Forelimb muscle (tissue), 1 donor: Measurements from ENCODE around the gene IGSF23. TPM values are rescaled to one million over a fixed set of nuclear protein-coding genes. Genes with fewer than 3 reads are reported as not detected.
"Not testable (repeated sequence)": the region's sequence is repeated elsewhere in the genome, so short reads cannot be mapped to it uniquely, and the experiment has no call there.

Experiments
- DNase-seq: peaks from one replicate; pipeline ENCODE4 v3.0.0-alpha.2; 2013; ENCODE audit warnings: low read depth
- polyA plus RNA-seq: library from polyadenylated mRNA; unstranded; fragments of 120-200 nt; gene quantifications from one replicate; pipeline ENCODE4 v1.2.1, GENCODE V29; 2013; ENCODE audit not compliant: insufficient read length

The IGSF23 gene
- polyA plus RNA-seq, 1 donor = not detected

DNA sequence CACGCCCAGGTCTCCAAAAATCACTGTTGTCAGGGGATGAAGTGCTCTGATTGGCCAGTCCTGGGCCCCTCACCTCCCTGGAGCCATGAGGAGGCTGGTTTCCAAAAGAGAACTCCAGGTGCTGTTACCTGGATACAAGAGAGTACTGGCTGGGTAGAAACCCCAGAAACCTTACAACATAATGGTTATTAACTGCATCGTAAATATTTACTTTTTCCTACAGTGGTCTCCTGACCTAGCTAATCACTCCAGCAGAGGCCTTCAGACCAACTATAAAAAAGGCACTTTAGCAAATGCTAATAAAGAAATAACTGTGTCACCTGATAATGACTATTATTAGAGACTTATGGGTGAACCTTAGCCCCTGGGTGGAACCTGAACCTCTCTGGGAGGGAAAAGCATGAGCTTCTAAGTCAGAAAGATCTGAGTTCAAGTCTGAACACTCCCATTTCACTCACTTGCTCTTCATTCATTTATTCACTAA is 1.5 kb upstream of the IGSF23 start:
- no peak for DNase-seq

DNA sequence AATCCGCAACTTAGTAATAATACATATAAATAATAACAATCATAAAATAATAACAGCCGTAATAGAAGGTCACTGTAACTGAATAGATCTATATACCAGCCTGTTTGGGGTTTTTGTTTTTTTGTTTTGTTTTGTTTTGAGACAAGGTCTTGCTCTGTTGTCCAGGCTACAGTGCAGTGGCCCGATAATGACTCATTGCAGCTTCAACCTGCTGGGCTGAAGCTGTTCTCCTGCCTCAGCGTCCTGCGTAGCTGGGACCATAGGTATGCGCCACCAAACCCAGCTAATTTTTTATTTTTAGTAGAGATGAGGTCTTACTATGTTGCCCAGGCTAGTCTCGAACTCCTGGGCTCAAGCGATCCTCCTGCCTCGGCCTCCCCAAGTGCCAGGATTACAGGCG is 950 bp downstream of the IGSF23 start:
- DNase-seq = no peak

DNA sequence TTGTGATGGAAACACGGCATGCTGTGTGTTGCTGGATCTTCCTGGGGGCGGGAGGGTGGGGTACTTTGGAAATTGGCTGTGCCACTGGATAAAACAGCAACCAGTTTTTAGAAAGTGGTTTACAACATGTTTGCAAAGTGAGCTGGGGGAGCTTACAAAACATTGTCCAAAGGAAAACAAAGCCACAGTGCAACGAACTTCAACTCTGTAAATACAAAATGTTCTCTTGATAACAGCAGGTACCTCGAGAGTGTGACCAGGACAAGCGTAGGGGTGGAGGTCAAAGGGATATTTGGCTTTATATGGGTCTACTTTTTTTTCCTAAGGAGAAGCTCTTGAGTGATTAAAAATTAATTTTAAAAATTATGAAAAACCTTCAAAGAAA is 2.5 kb downstream of the IGSF23 start:
- DNase-seq = no peak

DNA sequence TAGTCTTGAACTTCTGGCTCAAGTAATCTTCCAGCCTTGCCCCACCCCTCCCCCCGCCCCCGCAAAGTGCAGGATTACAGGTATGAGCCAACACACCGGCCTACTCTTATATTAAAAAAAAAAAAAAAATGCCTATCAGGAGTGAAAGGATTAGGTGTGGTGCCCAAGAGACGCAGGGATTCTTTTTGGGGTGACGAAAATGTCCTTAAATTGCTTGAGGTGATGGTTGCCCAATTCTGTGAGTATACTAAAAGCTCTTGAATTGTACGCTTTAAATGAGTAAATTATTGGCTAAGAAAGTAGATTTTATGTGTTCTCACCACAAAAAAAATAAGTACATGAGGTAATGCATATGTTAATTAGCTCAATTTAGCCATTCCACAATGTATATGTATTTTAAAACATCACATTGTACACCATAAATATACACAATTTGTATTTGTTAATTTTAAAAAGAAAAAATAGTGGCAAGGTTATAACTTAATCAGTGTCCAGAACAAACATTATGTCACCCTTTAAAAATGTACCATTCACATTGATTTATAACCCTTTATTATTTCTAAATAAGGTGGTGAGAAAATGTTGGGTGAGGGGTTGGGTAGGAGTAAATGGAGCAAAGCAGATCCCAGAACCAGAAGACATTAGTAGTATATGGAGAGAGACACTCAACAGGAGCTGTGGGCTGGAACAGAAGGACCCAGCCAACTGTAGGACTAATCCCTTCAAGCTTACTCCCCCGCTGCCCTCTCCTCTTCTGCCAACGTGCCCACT is 3.9 kb downstream of the IGSF23 start:
- no peak for DNase-seq

DNA sequence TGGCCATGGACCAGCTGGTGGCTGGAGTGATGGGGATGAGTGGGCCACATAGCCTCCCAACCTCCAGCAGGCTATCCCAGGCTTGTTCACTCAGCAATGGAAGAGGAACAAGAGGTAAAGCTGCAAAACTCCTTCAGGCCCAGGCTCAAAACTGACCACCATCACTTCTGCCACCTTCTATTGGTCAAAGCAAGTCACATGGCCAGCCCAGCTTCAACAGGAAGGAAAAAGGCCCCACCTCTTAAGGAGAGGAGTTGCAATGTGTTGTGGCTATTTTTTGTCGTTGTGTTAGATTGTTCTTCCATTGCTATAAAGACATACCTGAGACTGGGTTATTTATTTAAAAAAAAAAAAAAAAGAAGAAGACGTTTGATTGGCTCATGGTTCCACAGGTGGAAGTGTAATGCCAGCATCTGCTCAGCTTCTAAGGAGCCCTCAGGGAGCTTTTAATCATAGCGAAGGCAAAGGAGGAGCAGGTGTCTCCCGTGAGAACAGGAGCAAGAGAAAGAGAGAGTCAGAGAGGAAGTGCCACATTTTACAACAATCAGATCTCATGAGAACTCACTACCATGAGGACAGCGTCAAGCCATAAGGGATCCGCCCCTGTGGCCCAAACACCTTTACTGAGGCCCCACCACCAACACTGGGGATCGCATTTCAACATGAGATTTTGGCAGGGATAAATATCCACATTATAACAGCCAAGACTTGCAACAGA is 5.4 kb downstream of the IGSF23 start:
- no peak for DNase-seq

DNA sequence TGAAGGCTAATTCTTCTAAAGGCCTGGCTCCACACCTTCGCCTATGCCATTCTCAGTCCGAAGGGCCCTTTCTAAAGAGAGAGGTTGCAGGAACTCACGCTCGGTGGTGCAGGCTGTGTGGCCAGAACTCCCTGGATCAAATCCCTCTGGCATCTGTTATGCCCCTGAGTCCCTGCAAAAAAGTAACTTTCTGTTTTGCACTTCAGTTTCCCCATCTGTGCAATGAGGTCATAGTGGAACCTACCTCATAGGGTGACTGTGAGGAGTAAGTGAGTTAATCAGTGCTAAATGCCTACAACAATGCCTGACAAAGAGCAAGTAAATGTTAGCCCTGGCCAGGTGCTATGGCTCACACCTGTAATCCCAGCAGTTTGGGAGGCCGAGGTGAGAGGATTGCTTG is 7.3 kb downstream of the IGSF23 start:
- no peak for DNase-seq

DNA sequence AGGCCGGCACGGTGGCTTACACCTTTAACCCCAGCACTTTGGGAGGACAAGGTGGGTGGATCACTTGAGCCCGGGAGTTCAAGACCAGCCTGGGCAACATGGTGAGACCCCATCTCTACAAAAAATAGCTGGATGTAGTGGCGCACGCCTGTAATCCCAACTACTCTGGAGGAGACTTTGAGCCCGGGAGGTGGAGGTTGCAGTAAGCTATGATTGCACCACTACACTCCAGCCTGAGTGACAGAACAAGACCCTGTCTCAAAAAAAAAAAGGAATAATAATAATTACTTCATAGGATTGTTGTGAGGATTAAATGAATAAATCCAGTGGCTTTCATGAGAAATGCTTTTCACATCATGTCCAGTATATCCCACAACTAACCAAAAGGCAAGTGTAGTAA is 8.0 kb downstream of the IGSF23 start:
- no peak for DNase-seq

DNA sequence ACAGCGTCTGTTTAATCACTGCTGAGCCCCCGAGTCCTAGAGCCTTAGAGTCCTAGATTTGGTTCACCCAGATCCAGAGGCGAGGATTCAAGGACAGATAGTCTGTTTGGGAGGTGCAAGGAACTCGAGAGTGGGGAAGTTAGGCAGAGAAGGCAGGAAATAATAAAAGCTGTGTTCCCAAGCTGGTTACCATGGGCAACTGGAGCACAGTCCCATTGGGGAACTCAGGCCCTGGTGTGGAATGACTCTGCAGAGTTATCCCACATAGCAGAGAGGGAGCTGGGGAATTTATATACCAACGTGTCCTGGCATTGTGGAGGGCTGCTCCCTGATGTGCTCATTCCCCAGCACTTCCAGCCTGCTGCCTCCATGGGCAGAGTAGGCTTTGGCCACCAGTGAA is 9.7 kb downstream of the IGSF23 start:
- no peak for DNase-seq

DNA sequence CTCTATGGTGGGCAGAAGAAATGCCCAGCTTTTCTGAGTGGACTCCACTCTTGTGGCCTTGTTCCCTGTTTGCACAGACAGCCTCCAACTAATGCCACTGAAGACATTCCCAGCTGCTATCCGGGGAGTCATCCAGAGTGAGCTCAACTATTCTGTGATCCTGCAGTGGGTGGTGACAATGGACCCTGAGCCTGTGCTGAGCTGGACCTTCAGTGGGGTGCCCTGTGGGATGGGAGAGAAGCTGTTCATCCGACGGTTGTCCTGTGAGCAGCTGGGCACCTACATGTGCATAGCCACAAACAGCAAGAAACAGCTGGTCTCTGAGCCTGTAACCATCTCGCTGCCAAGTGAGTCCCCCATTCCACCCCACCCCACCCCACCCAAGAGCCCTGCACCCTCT is 10.3 kb downstream of the IGSF23 start:
- DNase-seq = no peak

DNA sequence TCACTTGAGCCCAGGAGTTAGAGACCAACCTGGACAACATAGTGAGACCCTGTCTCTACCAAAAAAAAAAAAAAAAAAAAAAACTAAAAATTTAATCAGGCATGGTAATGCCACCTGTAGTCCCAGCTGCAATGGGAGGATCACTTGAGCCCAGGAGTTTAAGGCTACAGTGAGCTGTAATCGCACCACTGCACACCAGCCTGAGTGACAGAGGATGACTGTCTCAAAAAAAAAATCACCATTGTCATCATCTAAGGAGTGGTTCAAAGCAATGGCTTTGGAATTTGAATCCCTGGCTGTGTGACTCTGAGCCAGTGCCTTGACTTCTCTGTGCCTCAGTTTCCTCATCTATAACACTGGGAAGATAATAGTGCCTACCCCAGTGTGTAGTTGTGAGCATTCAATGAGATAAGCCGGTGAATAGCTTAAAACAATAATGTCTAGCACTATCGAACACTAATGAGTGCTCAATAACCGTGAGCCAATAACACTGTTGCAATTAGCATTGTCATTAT is 11.5 kb downstream of the IGSF23 start:
- DNase-seq = no peak

DNA sequence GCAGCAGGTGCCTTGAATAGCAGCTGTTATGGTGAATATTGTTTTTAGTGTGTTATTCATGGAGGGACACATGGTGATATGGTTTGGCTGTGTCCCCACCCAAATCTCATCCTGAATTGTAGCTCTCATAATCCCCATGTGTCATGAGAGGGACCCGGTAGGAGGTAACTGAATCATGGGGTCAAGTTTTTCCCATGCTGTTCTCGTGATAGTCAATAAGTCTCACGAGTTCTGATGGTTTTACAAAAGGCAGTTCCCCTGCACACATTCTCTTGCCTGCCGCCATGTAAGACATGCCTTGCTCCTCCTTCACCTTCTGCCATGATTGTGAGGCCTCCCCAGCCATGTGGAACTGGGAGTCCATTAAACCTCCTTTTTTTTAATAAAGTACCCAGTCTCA is 12.3 kb downstream of the IGSF23 start:
- DNase-seq = not testable (repeated sequence)

DNA sequence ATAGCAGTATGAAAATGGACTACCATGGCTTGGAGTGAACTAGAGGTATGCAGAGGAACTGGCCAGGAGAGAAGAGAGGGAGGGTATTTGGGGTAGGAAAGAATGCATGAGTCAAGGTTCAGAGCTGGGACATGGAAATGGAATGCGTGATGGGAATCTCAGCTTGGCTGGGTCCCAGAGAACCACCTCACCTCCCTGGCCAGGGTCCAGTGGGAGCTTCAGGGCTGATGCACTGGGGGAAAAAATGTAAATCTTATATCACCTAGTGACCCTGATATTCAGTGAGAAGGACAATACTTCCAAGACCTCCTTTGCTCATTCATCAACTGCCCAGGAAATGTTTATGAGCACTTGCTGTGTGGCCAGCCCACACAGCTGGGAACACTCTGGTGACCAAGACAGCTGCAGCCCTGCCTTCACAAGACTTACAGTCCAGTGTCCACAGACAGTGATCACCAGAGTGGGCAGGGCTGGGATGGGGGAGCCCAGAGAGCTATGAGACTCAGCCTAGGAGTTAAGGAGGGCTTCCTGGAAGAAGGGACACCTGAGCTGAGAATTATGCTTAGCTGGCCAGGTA is 12.8 kb downstream of the IGSF23 start:
- DNase-seq = no peak

DNA sequence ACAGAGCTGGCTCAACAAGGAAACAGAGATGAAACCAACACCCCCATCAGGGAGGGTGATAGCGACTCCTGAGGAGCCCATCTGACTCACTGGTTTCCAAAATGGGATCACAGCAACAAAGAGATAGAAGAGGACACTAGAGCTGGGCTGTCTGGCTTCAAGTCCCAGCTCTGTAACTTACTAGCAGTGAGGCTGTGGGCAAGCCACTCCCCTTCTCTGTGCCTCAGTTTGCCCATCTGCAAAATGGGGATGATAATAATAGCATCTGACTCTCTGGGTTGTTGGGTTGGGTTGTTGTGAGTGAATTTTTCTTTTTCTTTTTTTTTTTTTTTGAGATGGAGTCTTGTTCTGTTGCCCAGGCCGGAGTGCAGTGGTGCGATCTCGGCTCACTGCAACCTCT is 14.3 kb downstream of the IGSF23 start:
- no peak for DNase-seq

DNA sequence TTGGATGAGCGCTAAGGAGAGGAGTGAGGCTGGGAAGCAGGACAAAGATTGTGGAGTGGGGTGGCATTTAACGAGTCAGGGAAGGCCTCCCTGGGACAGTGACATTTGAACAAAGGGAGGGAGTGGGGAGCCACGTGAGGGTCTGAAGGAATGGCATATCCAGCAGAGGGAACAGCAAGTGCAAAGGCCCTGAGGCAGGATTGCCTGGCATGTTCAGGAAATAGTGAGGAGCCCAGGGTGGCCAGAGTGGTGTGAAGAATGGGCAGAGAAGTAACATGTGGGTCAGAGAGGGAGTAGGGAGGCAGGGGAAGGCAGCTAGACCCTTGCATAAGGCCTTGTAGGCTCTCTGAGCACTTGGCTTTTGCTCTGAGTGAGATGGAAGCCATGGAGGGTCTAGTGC is 15.4 kb downstream of the IGSF23 start:
- no peak for DNase-seq

DNA sequence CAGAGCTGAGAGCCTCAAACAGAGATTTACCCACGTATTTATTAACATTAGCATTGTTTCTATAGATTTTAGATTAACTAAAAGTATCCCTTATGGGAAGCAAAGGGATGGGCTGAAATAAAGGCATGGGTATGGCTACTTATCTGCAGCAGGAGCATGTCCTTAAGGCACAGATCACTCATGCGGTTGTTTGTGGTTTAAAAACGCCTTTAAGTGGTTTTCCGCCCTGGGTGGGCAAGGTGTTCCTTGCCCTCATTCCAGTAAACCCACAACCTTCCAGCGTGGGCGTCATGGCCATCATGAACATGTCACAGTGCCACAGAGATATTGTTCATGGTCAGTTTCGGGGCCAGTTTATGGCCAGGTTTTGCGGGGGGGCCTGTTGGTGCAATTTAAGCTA is 18.2 kb downstream of the IGSF23 start:
- not testable (repeated sequence) for DNase-seq

DNA sequence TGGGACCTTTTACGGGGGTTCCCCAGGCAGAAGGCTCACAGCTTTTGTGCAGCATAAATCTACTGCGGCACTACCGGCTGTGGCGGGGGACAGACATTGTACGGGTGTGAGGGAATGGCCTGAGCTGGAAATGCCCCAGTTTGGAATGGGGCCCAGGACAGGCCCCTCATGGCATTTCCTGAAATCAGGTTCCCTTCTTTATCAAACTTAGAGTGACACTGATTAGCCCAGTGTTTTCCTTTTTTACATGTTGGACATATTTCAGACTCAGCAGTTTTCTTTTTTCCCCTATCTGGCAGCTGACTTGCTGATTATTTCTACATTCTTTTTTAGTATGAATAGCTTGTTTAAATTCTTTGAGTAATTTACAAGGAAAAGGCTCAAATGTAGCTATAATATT is 20.7 kb downstream of the IGSF23 start:
- not testable (repeated sequence) for DNase-seq

DNA sequence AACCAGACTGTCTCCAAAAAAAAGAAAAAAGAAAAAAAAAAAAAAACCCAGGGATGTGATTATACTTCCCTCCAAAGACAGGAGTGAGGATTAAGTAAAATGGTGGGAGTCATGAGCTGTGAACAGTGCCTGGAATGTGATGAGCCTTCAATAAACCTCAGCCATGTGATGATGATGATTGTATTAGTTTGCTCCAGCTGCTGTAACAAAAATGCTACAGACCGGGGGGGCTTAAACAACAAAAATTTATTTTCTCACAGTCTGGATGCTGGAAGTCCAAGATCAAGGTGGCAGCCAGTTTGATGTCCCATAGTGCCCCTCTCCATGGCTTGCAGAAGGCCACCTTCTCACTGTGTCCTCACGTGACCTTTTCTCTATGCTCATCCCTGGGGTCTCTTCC is 21.4 kb downstream of the IGSF23 start:
- DNase-seq = no peak

DNA sequence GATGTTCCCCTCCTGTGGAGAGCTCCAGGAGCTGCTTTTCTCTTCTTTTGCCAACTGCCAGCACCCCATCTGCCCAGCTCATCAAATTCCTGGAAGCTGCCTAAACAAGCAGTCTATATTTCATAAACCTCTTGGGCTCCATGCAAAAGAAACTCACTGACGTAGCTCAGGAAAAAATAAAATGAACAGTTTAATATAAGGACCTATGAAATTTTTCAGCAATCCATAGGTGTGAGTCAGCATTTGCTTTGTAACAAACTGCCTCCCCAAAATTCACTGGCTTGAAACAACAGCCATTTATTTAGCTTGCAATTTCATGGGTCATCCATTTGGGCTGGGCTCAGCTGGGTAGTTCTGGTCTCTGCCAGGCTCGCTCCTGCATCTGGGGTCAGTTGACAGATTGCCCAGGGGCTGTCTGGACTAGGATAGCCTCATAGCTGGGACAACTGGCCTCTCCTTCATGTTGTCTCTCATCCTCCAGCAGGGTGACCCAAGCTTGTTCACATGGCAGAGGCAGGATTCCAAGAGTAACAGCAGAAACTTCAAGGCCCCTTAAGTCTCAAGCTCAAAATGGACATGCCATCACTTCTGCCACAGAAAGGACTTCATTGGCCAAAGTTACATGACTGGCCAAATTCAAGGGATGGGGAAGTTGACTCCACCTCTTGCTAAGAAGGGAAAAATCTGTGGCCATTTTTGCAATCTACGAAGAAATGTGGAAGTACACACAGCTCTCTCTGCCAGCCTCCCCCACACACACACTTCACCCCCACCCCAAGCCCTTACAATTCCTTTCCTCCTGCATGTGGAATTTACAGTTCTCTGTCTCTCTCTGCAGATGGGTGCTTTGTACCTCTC is 22.4 kb downstream of the IGSF23 start:
- DNase-seq = no peak

DNA sequence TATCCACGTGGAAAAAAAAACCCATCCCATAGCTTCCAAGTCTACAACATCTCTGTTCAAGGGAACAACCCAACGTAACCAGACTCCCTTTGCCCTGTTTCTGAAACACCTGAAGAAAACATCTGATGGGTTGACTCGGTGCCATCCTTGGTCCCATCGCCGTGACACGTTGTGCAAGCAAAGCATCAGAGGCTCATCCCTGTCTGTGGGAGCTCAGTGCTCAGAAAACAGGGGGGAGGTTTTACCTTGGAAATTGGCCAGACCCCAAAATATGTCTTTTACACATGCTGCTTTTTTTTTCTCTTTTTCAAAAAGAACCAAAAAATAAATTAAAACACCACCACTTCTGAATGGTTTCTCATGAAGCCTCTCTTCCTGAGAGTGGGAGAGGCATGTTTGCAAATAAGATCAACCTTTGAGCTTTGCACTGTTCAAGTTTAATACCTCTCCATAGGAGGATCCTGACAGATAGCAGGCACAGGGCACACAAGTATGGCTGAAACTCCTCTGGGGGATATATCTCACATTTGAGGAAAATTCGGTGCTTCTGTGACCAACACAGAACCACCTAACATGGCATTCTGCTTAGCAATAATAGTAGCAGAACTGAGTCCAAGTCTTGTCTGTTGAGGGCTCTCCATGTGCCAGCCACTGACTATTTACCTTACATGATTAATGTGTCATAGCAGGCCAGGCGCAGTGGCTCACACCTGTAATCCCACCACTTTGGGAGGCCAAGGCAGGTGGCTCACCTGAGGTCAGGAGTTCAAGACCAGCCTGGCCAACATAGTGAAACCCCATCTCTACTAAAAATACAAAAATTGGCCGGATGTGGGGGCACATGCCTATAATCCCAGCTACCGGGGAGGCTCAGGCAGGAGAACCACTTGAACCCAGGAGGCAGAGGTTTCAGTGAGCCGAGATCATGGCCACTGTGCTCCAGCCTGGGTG is 23.4 kb downstream of the IGSF23 start:
- DNase-seq = no peak

DNA sequence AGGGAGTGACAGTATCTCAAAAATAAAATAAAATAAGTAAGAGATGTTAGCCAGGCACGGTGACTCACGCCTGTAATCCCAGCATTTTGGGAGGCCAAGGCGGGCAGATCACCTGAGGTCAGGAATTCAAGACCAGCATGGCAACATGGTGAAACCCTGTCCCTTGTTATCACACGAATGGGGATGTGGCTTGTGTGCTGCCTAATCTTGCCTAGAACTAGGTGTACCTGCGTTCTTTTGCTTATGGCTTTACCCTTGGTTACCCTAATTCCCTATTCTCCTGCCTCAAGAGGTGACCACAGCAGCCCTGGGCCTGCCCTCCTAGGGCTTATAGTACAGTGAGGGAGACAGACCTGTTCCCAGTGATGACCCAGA is 24.0 kb downstream of the IGSF23 start:
- no peak for DNase-seq

DNA sequence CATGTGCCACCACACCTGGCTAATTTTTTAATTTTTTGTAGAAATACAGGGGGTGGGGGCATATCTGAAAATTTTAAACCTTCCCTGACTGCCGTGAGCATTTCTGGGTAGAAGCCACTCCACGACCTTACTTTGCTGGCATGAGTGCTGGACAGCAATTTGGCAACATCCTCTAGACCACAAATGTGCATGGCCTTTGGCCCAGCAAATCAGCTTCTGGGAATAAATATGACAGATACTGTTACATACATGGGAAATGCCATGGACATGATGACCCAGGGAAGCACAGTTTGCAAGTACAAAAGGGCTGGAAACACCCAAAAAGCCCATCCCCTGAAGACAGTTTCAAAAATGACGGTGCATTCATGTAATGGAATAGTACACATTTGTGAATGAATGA is 27.2 kb downstream of the IGSF23 start:
- no peak for DNase-seq
